Neural cell (in vitro differentiated cells): ENCODE measurements around the gene TROAP. TPM values are rescaled to one million over a fixed set of nuclear protein-coding genes. Genes with fewer than 3 reads are reported as not detected.

Experiments used
- H2AFZ ChIP-seq: fragments of 200-600, 300-800 bp; sonication (generic), shearing (Covaris generic); 2 replicates; pipeline ENCODE4 v1.6.0; 2014; ENCODE audit warnings: low read depth, mild to moderate bottlenecking, antibody characterized with exemption, low read length, moderate library complexity
- H3F3A ChIP-seq: fragments of 200-600 bp; shearing (Covaris generic); 2 replicates; pipeline ENCODE4 v1.6.1; 2016; ENCODE audit warnings: mild to moderate bottlenecking, moderate library complexity, mixed read lengths, antibody characterized with exemption, low read length; ENCODE audit not compliant: insufficient read depth, poor library complexity, severe bottlenecking
- H3K27ac ChIP-seq: fragments of 200-600, 300-800 bp; sonication (generic), shearing (Covaris generic); 2 replicates; pipeline ENCODE4 v1.5.1; 2014; ENCODE audit warnings: mild to moderate bottlenecking, low read length, moderate library complexity
- H3K27me3 ChIP-seq: fragments of 300-800, 200-600 bp; sonication (generic), shearing (Covaris generic); 2 replicates; pipeline ENCODE4 v1.6.0; 2014; ENCODE audit warnings: mild to moderate bottlenecking, low read depth, low read length, moderate library complexity; ENCODE audit not compliant: insufficient read depth
- H3K36me3 ChIP-seq: fragments of 300-800, 200-600 bp; sonication (generic), shearing (Covaris generic); 2 replicates; pipeline ENCODE4 v1.5.1; 2014; ENCODE audit warnings: mild to moderate bottlenecking, antibody characterized with exemption, low read length, moderate library complexity; ENCODE audit not compliant: insufficient read depth
- H3K4me2 ChIP-seq: fragments of 300-800, 200-600 bp; sonication (generic), shearing (Covaris generic); 2 replicates; pipeline ENCODE4 v1.6.0; 2014; ENCODE audit warnings: mild to moderate bottlenecking, low read length
- H3K4me3 ChIP-seq: fragments of 300-800, 200-600 bp; sonication (generic), shearing (Covaris generic); 2 replicates; pipeline ENCODE4 v1.5.1; 2014; ENCODE audit warnings: mild to moderate bottlenecking, low read length, moderate library complexity
- H3K79me2 ChIP-seq: fragments of 200-600 bp; shearing (Covaris generic); replicated peaks from 2 replicates; pipeline ENCODE4 v1.6.0; 2014; ENCODE audit warnings: mild to moderate bottlenecking, low read length, moderate library complexity; ENCODE audit not compliant: insufficient read depth
- H3K9ac ChIP-seq: fragments of 300-800, 200-600 bp; sonication (generic), shearing (Covaris generic); 2 replicates; pipeline ENCODE4 v1.6.1; 2016; ENCODE audit warnings: mild to moderate bottlenecking, low read length, mixed read lengths
- H3K9me2 ChIP-seq: fragments of 200-600 bp; shearing (Covaris generic); 2 replicates; pipeline ENCODE4 v1.6.1; 2016; ENCODE audit warnings: mild to moderate bottlenecking, low read length, mixed read lengths; ENCODE audit not compliant: insufficient read depth
- H3K9me3 ChIP-seq: fragments of 200-600, 300-800 bp; sonication (generic), shearing (Covaris generic); 2 replicates; pipeline ENCODE4 v1.6.1; 2016; ENCODE audit warnings: mild to moderate bottlenecking, mixed run types, low read length, moderate library complexity, mixed read lengths
- H4K20me1 ChIP-seq: fragments of 200-600 bp; shearing (Covaris generic); 2 replicates; pipeline ENCODE4 v1.6.1; 2016; ENCODE audit warnings: mild to moderate bottlenecking, mixed run types; ENCODE audit not compliant: insufficient read depth
- EP300 ChIP-seq: fragments of 450-650 bp; conservative IDR thresholded peaks from 2 replicates; pipeline ENCODE4 v1.6.1; 2014; ENCODE audit warnings: antibody characterized with exemption, mild to moderate bottlenecking, moderate library complexity; ENCODE audit not compliant: poor library complexity, severe bottlenecking
- EZH2 ChIP-seq: fragments of 200-600, 300-800 bp; shearing (Covaris generic), sonication (generic); IDR thresholded peaks from 2 replicates; pipeline ENCODE4 v1.6.1; 2014; ENCODE audit warnings: antibody characterized with exemption, low read length, borderline replicate concordance, mild to moderate bottlenecking; ENCODE audit not compliant: insufficient read depth, poor library complexity, severe bottlenecking
- MXI1 ChIP-seq: fragments of 450-650 bp; conservative IDR thresholded peaks from 2 replicates; pipeline ENCODE4 v1.6.1; 2014; ENCODE audit warnings: antibody characterized with exemption, mild to moderate bottlenecking; ENCODE audit not compliant: poor library complexity, severe bottlenecking
- POLR2AphosphoS5 ChIP-seq: IDR thresholded peaks from 2 replicates; pipeline ENCODE4 v1.6.1; 2012
- RAD21 ChIP-seq: fragments of 450-650 bp; conservative IDR thresholded peaks from 2 replicates; pipeline ENCODE4 v1.6.1; 2014; ENCODE audit warnings: antibody characterized with exemption, mild to moderate bottlenecking, moderate library complexity
- SMC3 ChIP-seq: fragments of 450-650 bp; conservative IDR thresholded peaks from 2 replicates; pipeline ENCODE4 v1.6.1; 2014; ENCODE audit warnings: antibody characterized with exemption, mild to moderate bottlenecking, moderate library complexity; ENCODE audit not compliant: poor library complexity
- TAF1 ChIP-seq: IDR thresholded peaks from 2 replicates; pipeline ENCODE4 v1.6.1; 2012; ENCODE audit warnings: low read depth
- polyA plus RNA-seq: library from polyadenylated mRNA; depleted of rRNA; stranded (reverse); fragments of >200 nt; gene quantifications from 2 replicates; pipeline ENCODE4 v1.2.3, GENCODE V29; 2014
- TF ChIP-seq, protein P1 (sequence below): fragments of 450-650 bp; IDR thresholded peaks from 2 replicates; pipeline ENCODE4 v1.5.1; 2014; ENCODE audit warnings: antibody characterized with exemption, mild to moderate bottlenecking, moderate library complexity; ENCODE audit not compliant: poor library complexity, severe bottlenecking
- TF ChIP-seq, protein P2 (sequence below): IDR thresholded peaks from 2 replicates; pipeline ENCODE4 v1.6.1; 2012; ENCODE audit warnings: borderline replicate concordance

TROAP gene
- polyA plus RNA-seq, 1 donor from 2014 or later, result 1.3 TPM

DNA sequence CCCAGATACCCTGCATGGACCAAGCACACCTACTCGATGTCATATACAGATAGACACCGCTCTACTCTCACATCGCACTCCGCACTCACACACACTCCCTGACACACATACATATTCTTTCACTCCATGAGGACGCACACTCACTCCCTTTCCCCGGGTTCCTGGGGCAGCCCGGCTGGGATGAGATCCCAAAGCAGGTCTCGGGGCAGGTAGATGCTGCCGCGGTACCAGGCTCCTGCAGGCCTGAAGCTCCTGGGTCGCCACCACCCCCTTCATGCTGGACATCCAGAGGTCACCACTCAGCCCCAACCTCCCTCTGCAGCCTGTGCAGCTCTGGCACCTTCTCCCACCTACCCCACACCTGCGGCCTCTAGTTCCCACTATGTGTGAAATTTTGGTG, 11.6 kb downstream of the TROAP start:
- H3K36me3 ChIP-seq, result no peaks in the 10 kb centered on the region
- H3K27ac ChIP-seq, result no peak overlapping the region
- no peak overlapping the region for H3K9ac ChIP-seq
- H2AFZ ChIP-seq, result no peak overlapping the region
- H3K4me3 ChIP-seq, result no peak overlapping the region
- H3K9me3 ChIP-seq, result no peaks in the 10 kb centered on the region
- H3K9me2 ChIP-seq, result no peaks in the 10 kb centered on the region
- no peak overlapping the region for H3K4me2 ChIP-seq
- H3K27me3 ChIP-seq, result peaks cover 72% of the 10 kb centered on the region
- H4K20me1 ChIP-seq, result no peaks in the 10 kb centered on the region
- H3K79me2 ChIP-seq, result no peaks in the 10 kb centered on the region
- no peaks in the 10 kb centered on the region for H3F3A ChIP-seq
- TF ChIP-seq, protein P1, sequence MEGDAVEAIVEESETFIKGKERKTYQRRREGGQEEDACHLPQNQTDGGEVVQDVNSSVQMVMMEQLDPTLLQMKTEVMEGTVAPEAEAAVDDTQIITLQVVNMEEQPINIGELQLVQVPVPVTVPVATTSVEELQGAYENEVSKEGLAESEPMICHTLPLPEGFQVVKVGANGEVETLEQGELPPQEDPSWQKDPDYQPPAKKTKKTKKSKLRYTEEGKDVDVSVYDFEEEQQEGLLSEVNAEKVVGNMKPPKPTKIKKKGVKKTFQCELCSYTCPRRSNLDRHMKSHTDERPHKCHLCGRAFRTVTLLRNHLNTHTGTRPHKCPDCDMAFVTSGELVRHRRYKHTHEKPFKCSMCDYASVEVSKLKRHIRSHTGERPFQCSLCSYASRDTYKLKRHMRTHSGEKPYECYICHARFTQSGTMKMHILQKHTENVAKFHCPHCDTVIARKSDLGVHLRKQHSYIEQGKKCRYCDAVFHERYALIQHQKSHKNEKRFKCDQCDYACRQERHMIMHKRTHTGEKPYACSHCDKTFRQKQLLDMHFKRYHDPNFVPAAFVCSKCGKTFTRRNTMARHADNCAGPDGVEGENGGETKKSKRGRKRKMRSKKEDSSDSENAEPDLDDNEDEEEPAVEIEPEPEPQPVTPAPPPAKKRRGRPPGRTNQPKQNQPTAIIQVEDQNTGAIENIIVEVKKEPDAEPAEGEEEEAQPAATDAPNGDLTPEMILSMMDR, result no peak
- TF ChIP-seq EZH2 (no peak), RAD21 (no peak), POLR2AphosphoS5 (no peak), MXI1 (no peak), SMC3 (no peak)
- TF ChIP-seq, protein P2, sequence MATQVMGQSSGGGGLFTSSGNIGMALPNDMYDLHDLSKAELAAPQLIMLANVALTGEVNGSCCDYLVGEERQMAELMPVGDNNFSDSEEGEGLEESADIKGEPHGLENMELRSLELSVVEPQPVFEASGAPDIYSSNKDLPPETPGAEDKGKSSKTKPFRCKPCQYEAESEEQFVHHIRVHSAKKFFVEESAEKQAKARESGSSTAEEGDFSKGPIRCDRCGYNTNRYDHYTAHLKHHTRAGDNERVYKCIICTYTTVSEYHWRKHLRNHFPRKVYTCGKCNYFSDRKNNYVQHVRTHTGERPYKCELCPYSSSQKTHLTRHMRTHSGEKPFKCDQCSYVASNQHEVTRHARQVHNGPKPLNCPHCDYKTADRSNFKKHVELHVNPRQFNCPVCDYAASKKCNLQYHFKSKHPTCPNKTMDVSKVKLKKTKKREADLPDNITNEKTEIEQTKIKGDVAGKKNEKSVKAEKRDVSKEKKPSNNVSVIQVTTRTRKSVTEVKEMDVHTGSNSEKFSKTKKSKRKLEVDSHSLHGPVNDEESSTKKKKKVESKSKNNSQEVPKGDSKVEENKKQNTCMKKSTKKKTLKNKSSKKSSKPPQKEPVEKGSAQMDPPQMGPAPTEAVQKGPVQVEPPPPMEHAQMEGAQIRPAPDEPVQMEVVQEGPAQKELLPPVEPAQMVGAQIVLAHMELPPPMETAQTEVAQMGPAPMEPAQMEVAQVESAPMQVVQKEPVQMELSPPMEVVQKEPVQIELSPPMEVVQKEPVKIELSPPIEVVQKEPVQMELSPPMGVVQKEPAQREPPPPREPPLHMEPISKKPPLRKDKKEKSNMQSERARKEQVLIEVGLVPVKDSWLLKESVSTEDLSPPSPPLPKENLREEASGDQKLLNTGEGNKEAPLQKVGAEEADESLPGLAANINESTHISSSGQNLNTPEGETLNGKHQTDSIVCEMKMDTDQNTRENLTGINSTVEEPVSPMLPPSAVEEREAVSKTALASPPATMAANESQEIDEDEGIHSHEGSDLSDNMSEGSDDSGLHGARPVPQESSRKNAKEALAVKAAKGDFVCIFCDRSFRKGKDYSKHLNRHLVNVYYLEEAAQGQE, result no peak

- Histone ChIP-seq H3K27ac (no peak overlapping the region), H3K9ac (no peak overlapping the region), H3K4me2 (no peak overlapping the region), H3K79me2 (no peaks in the 10 kb centered on the region), H3K4me3 (no peak overlapping the region), H3K36me3 (no peaks in the 10 kb centered on the region), H2AFZ (no peak overlapping the region), H3F3A (no peaks in the 10 kb centered on the region), H3K27me3 (peaks cover 74% of the 10 kb centered on the region), H4K20me1 (no peaks in the 10 kb centered on the region), H3K9me2 (no peaks in the 10 kb centered on the region), H3K9me3 (no peaks in the 10 kb centered on the region)
- no peak for TF ChIP-seq MXI1
- no peak for TF ChIP-seq EZH2
- TF ChIP-seq RAD21, result no peak
- TF ChIP-seq TAF1, result no peak
- TF ChIP-seq, protein P1, result no peak
- no peak for TF ChIP-seq SMC3
- TF ChIP-seq EP300, result no peak
- TF ChIP-seq, protein P2, result no peak
- no peak for TF ChIP-seq POLR2AphosphoS5
These were observed 12.3 kb downstream of the TROAP start for GRCh38 chr12:49335118-49335954.
